A673 (cell line): ENCODE measurements around the gene SEC23B. TPM values are rescaled to one million over a fixed set of nuclear protein-coding genes. Genes with fewer than 3 reads are reported as not detected.

Source experiments
- BruUV-seq: library from RNA; stranded (reverse); fragments of 400-500 nt; replicated peaks from 2 replicates; lab custom pipeline; 2021; lab: Mats Ljungman, UMichigan
- CTCF ChIA-PET: fragments of 300-600 bp; sonication (Branson Sonifier 250); formaldehyde crosslinking; loops from one replicate; lab custom pipeline; 2022; ENCODE audit warnings: antibody characterized with exemption; lab: Charles Lee
- POLR2A ChIA-PET: fragments of 300-600 bp; sonication (Branson Sonifier 250); formaldehyde crosslinking; loops from one replicate; lab custom pipeline; 2022; ENCODE audit warnings: antibody characterized with exemption; ENCODE audit not compliant: low non-redundant PET; lab: Charles Lee
- DNase-seq: peaks from one replicate; pipeline ENCODE4 v3.0.0-alpha.2; 2015; ENCODE audit warnings: low spot score
- H3K27ac ChIP-seq: fragments of 200-600 bp; sonication (generic); 2 replicates; pipeline ENCODE4 v1.5.1; 2016; ENCODE audit warnings: mixed run types, low read depth, mild to moderate bottlenecking, mixed read lengths, antibody characterized with exemption, low read length; ENCODE audit not compliant: poor library complexity, severe bottlenecking
- H3K27me3 ChIP-seq: fragments of 200-600 bp; sonication (generic); replicated peaks from 2 replicates; pipeline ENCODE4 v1.6.1; 2017; ENCODE audit warnings: mixed run types, low read depth, mild to moderate bottlenecking, mixed read lengths, antibody characterized with exemption, low read length; ENCODE audit not compliant: insufficient read depth, poor library complexity
- H3K36me3 ChIP-seq: fragments of 200-600 bp; sonication (generic); 2 replicates; pipeline ENCODE4 v1.6.1; 2016; ENCODE audit warnings: mixed run types, mild to moderate bottlenecking, mixed read lengths, antibody characterized with exemption, low read length; ENCODE audit not compliant: insufficient read depth, poor library complexity, severe bottlenecking
- H3K4me1 ChIP-seq: fragments of 200-600 bp; sonication (generic); 2 replicates; pipeline ENCODE4 v1.6.1; 2017; ENCODE audit warnings: mixed run types, mild to moderate bottlenecking, mixed read lengths, antibody characterized with exemption, low read length; ENCODE audit not compliant: insufficient read depth, poor library complexity, severe bottlenecking
- H3K4me3 ChIP-seq: fragments of 200-600 bp; sonication (generic); 2 replicates; pipeline ENCODE4 v1.5.1; 2016; ENCODE audit warnings: low read depth, mixed run types, mild to moderate bottlenecking, mixed read lengths, low read length; ENCODE audit not compliant: poor library complexity, severe bottlenecking
- H3K9me3 ChIP-seq: fragments of 200-600 bp; sonication (generic); 2 replicates; pipeline ENCODE4 v1.6.1; 2016; ENCODE audit warnings: mixed run types, low read depth, mild to moderate bottlenecking, mixed read lengths, antibody characterized with exemption, low read length; ENCODE audit not compliant: poor library complexity, severe bottlenecking
- EZH2 ChIP-seq: fragments of 200-600 bp; sonication (generic); IDR thresholded peaks from 2 replicates; pipeline ENCODE4 v1.6.1; 2017; ENCODE audit warnings: borderline replicate concordance, low read depth, mild to moderate bottlenecking, mixed read lengths, antibody characterized with exemption, low read length; ENCODE audit not compliant: poor library complexity, severe bottlenecking
- intact Hi-C: fragments of 100-400 bp; cut with micrococcal nuclease; formaldehyde crosslinking; loops from one replicate; pipeline ENCODE4 v1.10.0; 2022; ENCODE audit not compliant: unreplicated experiment
- total RNA-seq: library from RNA; stranded (reverse); gene quantifications from 2 replicates; pipeline ENCODE4 v1.2.3, GENCODE V29; 2021
- TF ChIP-seq, protein P1 (sequence below): fragments of 300-800, 200-600 bp; sonication (generic); conservative IDR thresholded peaks from 2 replicates; pipeline ENCODE4 v1.5.1; 2017; ENCODE audit warnings: low read depth, mild to moderate bottlenecking, antibody characterized with exemption, low read length, moderate library complexity, mixed read lengths

The SEC23B gene
- total RNA-seq, 1 experiment from 2014 or later, result 55.9 TPM

DNA sequence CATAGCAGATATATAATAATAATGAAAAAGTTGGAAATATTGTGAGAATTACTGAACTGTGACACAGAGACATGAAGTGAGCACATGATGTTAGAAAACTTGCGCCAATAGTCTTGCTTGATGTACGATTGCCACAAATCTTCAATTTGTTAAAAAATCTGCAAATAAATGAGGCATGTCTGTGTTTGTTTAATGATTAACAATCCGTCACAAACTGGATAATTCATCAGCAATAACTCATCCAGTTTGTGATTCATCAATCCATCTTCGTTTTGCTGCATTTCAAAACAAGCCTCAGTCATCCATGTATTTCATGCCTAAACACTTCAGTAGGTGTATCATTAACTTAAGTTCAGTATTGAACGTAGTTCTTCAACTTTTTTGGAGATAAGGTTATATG lies 34.0 kb downstream of the SEC23B start:
- CTCF ChIA-PET, result no interaction called here
- Histone ChIP-seq H3K27me3 (no peaks in the 10 kb centered on the region), H3K4me1 (no peaks in the 10 kb centered on the region), H3K4me3 (no peak overlapping the region), H3K36me3 (peaks cover 6% of the 10 kb centered on the region), H3K27ac (no peak overlapping the region), H3K9me3 (no peaks in the 10 kb centered on the region)
- intact Hi-C loops, result no loop called here
- no TSS peak for BruUV-seq
- POLR2A ChIA-PET, result no interaction called here
- TF ChIP-seq, protein P1, sequence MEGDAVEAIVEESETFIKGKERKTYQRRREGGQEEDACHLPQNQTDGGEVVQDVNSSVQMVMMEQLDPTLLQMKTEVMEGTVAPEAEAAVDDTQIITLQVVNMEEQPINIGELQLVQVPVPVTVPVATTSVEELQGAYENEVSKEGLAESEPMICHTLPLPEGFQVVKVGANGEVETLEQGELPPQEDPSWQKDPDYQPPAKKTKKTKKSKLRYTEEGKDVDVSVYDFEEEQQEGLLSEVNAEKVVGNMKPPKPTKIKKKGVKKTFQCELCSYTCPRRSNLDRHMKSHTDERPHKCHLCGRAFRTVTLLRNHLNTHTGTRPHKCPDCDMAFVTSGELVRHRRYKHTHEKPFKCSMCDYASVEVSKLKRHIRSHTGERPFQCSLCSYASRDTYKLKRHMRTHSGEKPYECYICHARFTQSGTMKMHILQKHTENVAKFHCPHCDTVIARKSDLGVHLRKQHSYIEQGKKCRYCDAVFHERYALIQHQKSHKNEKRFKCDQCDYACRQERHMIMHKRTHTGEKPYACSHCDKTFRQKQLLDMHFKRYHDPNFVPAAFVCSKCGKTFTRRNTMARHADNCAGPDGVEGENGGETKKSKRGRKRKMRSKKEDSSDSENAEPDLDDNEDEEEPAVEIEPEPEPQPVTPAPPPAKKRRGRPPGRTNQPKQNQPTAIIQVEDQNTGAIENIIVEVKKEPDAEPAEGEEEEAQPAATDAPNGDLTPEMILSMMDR, result no peak
- TF ChIP-seq EZH2, result no peak
- no peak for DNase-seq

DNA sequence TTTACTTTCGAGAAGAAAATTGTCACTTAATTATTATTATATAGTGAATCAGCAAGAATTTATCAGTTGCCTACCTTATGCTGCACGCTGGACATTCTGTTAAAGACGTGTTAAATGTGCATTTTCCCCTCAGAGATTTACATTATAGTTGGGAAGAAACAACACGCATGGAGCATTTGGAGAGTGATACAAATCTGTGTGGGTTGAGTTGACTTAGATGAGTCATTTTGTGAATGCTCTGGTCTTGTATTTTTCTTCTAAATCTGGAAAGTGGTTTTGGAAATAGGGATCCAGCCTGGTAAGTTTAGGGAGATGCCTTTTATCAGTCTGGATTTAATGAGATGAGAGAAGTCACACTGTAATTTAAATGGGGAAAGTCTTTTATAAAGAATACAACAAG lies 35.5 kb downstream of the SEC23B start:
- no peaks in the 10 kb centered on the region for H3K9me3 ChIP-seq
- no peak for TF ChIP-seq EZH2
- TF ChIP-seq, protein P1, result no peak
- DNase-seq, result no peak
- H3K4me3 ChIP-seq, result no peak overlapping the region
- POLR2A ChIA-PET, result no interaction called here
- no TSS peak for BruUV-seq
- no peaks in the 10 kb centered on the region for H3K27me3 ChIP-seq
- no peaks in the 10 kb centered on the region for H3K4me1 ChIP-seq
- H3K36me3 ChIP-seq, result peaks cover 9% of the 10 kb centered on the region
- CTCF ChIA-PET, result no interaction called here
- intact Hi-C loops, result no loop called here
- H3K27ac ChIP-seq, result no peak overlapping the region

DNA sequence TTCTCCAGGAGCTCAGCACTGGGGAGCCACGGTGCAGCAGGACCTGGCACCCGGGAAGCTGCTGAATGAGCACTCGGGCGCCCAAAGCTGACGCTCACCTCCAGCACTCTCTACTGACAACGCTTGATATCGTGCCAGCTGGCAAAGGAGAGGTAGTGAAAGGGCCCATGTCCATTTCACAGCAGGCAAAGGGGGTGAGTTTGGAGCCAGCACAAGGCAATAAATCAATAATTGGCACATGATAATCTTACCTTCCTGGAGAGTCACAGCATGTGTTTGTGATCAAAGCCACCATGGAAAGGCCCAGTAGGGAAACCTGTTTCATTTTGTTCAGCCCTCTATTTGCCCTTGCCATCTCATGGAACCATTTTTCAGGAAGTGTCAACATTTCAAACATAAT lies 36.2 kb downstream of the SEC23B start:
- ChIA-PET CTCF (no interaction called here), POLR2A (no interaction called here)
- DNase-seq, result peak; percentile 42
- H3K4me1 ChIP-seq, result no peaks in the 10 kb centered on the region
- H3K4me3 ChIP-seq, result no peak overlapping the region
- no peak overlapping the region for H3K27ac ChIP-seq
- TF ChIP-seq EZH2, result no peak
- TF ChIP-seq, protein P1, result no peak
- no TSS peak for BruUV-seq
- H3K27me3 ChIP-seq, result no peaks in the 10 kb centered on the region
- H3K9me3 ChIP-seq, result no peaks in the 10 kb centered on the region
- intact Hi-C loops, result no loop called here
- peaks cover 15% of the 10 kb centered on the region for H3K36me3 ChIP-seq
